Mesothelial cell of epicardium (in vitro differentiated cells): ENCODE measurements around the gene C5orf58. TPM values are rescaled to one million over a fixed set of nuclear protein-coding genes. Genes with fewer than 3 reads are reported as not detected.

Experiments used
- DNase-seq, 2 experiments: peaks; one replicate each; pipeline ENCODE4 v3.0.0; 2021; ENCODE audit warnings: low spot score in 2 of 2; ENCODE audit not compliant: unreplicated experiment in 2 of 2
- H3K27ac Mint-ChIP-seq: 2 replicates; pipeline ENCODE4 v1.8.0; 2021; ENCODE audit warnings: mixed read lengths
- H3K27me3 Mint-ChIP-seq: 2 replicates; pipeline ENCODE4 v1.8.0; 2021; ENCODE audit warnings: low read depth, mixed read lengths
- H3K36me3 Mint-ChIP-seq: 2 replicates; pipeline ENCODE4 v1.8.0; 2021; ENCODE audit warnings: mixed read lengths
- H3K4me1 Mint-ChIP-seq: 2 replicates; pipeline ENCODE4 v1.8.0; 2021; ENCODE audit warnings: mixed read lengths
- H3K4me3 Mint-ChIP-seq: 2 replicates; pipeline ENCODE4 v1.8.0; 2021; ENCODE audit warnings: mild to moderate bottlenecking, moderate library complexity, mixed read lengths
- H3K9me3 Mint-ChIP-seq: 2 replicates; pipeline ENCODE4 v1.8.0; 2021; ENCODE audit warnings: mixed read lengths
- total RNA-seq: library from RNA; stranded (reverse); gene quantifications from 3 replicates; pipeline ENCODE4 v1.2.1, GENCODE V29; 2021
- TF ChIP-seq, protein P1 (sequence below): fragments of 200-600 bp; sonication (generic); IDR thresholded peaks from one replicate; pipeline ENCODE4 v1.5.0; 2021; ENCODE audit warnings: antibody characterized with exemption; ENCODE audit not compliant: unreplicated experiment

Gene C5orf58
- total RNA-seq, 1 donor from 2014 or later: not detected

DNA sequence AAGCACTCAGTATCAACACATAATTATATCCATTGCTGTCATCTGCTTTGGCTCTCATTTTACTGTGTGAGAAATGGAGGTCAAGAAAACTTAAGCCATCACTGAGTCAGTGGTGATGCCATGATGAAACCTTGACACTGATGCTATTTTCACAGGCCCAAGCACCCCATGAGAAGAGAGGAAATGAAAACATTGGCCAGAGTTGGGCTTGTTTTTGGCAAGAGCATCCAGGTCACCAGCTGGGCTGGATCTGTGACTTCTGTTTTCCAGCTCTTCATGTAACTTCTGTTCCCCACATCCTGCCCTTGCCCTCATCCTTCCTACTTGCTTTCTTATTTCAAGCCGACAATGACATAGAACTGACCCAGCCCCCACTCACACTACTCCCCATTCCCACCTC, 54.7 kb downstream of the C5orf58 start:
- H3K4me3 Mint-ChIP-seq: no peak overlapping the region
- TF ChIP-seq, protein P1, sequence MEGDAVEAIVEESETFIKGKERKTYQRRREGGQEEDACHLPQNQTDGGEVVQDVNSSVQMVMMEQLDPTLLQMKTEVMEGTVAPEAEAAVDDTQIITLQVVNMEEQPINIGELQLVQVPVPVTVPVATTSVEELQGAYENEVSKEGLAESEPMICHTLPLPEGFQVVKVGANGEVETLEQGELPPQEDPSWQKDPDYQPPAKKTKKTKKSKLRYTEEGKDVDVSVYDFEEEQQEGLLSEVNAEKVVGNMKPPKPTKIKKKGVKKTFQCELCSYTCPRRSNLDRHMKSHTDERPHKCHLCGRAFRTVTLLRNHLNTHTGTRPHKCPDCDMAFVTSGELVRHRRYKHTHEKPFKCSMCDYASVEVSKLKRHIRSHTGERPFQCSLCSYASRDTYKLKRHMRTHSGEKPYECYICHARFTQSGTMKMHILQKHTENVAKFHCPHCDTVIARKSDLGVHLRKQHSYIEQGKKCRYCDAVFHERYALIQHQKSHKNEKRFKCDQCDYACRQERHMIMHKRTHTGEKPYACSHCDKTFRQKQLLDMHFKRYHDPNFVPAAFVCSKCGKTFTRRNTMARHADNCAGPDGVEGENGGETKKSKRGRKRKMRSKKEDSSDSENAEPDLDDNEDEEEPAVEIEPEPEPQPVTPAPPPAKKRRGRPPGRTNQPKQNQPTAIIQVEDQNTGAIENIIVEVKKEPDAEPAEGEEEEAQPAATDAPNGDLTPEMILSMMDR: no peak
- H3K27ac Mint-ChIP-seq: no peak overlapping the region
- H3K9me3 Mint-ChIP-seq: peaks cover 33% of the 10 kb centered on the region
- H3K27me3 Mint-ChIP-seq: peaks cover 15% of the 10 kb centered on the region
- no peaks in the 10 kb centered on the region for H3K4me1 Mint-ChIP-seq
- peaks cover 3% of the 10 kb centered on the region for H3K36me3 Mint-ChIP-seq
- DNase-seq: no peak

DNA sequence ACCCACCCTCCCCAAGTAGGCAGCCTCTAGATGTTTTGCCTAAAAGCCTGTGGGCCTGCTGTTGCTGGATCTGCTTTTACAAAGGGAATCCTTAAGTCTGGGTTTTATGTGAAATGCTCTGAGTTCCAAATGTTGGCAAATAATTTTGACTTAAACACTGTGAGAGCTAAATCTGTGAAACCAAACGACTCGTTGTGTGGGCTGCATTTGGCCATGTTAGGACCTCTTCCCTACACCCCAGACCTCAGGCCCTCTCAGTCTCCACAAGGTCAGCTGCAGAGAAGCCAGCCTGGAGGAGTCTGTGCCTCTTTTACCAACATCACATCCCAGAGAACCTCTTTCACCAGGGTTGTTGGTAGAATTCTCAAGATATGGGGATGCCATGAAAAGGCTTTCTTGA, 55.4 kb downstream of the C5orf58 start:
- H3K4me3 Mint-ChIP-seq: no peak overlapping the region
- peaks cover 16% of the 10 kb centered on the region for H3K27me3 Mint-ChIP-seq
- no peak for DNase-seq
- peaks cover 32% of the 10 kb centered on the region for H3K9me3 Mint-ChIP-seq
- H3K27ac Mint-ChIP-seq: no peak overlapping the region
- H3K4me1 Mint-ChIP-seq: no peaks in the 10 kb centered on the region
- H3K36me3 Mint-ChIP-seq: peaks cover 3% of the 10 kb centered on the region
- TF ChIP-seq, protein P1: no peak

DNA sequence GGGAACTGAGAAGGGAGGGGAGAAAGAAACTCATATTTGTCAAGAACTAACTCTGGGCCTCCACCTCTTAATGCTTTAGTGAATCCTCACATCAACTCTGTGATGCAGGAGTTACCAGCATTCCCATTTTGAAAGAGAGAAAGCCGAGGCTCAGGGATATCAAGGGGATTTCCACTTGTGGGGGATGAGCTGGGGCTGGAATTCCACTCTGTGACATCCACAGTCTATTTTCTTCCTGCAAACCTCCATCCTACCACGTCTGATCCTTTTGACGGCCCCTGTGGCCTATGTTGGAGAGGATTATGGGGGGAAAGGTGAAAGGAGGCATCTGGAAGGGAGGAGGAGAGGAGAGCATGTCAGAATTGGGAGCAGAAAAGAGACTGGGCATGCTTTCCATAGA, 55.8 kb downstream of the C5orf58 start:
- Mint-ChIP-seq H3K9me3 (peaks cover 28% of the 10 kb centered on the region), H3K4me1 (no peaks in the 10 kb centered on the region), H3K36me3 (peaks cover 3% of the 10 kb centered on the region), H3K27me3 (peaks cover 16% of the 10 kb centered on the region), H3K27ac (no peak overlapping the region), H3K4me3 (no peak overlapping the region)
- no peak for DNase-seq
- TF ChIP-seq, protein P1: no peak

DNA sequence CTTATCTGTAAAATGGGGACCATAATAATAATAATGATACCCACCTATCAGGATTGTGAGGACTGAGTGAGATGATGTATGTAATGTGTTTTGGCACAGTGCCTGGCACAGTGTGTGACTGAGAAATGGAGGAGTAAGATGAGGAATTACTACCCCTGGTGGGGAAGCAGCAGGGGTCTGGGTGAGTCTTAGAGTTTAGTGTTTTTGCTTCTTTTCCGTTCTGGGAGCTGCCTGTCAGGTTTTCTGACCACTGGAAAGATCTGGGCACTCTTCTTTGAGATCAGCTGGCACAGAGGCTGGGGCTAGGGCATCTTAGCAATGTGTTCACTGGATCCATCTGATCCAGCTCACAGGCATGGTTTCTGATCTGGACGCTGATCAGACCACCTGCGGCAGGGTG, 56.3 kb downstream of the C5orf58 start:
- Mint-ChIP-seq H3K27me3 (peaks cover 15% of the 10 kb centered on the region), H3K4me1 (no peaks in the 10 kb centered on the region), H3K4me3 (no peak overlapping the region), H3K36me3 (peaks cover 3% of the 10 kb centered on the region), H3K27ac (no peak overlapping the region), H3K9me3 (peaks cover 25% of the 10 kb centered on the region)
- TF ChIP-seq, protein P1: no peak
- DNase-seq: no peak

DNA sequence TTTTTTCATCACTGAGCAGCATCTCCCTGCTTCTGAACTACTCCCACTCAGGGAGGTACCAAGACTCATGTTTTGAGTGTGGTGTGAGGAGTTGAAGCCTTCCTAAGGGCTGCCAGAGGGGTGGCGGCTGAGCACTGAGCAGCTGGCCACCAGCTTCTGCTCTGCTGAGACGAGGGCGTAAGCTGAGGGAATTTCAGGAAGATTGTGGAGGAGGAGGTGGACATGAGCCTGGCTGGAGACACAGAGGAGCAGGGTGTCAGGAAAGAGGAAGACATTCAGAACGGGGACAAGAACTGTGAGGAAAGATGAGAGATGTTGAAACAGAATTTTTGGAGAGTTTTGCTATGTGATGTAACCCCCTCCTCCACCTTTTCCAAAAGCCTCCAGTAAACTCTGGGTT, 57.0 kb downstream of the C5orf58 start:
- no peak for DNase-seq
- Mint-ChIP-seq H3K27me3 (peaks cover 15% of the 10 kb centered on the region), H3K36me3 (peaks cover 3% of the 10 kb centered on the region), H3K4me3 (no peak overlapping the region), H3K27ac (no peak overlapping the region), H3K4me1 (no peaks in the 10 kb centered on the region), H3K9me3 (peaks cover 20% of the 10 kb centered on the region)
- TF ChIP-seq, protein P1: no peak

DNA sequence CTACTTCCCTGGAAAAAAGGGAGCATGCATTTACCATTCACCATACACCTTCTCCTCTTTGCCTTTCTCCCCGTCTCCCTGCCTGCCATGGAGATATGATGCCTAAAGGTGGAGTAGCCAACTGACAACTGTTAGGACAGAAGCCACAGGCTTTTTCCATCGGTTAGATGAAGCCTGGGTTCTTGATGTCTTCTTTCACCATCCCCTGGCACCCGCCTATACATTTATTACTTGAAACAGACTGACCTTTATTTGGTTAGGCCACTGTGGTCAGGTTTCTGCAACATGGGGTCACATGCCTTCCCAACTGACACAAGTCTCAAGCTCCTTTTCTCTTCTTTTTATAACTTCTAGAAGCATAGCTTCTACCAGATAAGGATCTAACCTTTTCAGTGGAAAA, 57.7 kb downstream of the C5orf58 start:
- Mint-ChIP-seq H3K4me1 (no peaks in the 10 kb centered on the region), H3K9me3 (peaks cover 16% of the 10 kb centered on the region), H3K36me3 (peaks cover 3% of the 10 kb centered on the region), H3K27ac (no peak overlapping the region), H3K27me3 (peaks cover 15% of the 10 kb centered on the region), H3K4me3 (no peak overlapping the region)
- no peak for DNase-seq
- TF ChIP-seq, protein P1: no peak
